HL-60 (cell line): ENCODE measurements around the gene NMNAT3.

Source experiments
- DNase-seq, 2 experiments: peaks; one replicate each; pipeline ENCODE4 v3.0.0-alpha.2; 2010 to 2020; ENCODE audit warnings: low read depth in 1 of 2, low spot score in 1 of 2
- H3K27ac ChIP-seq: fragments of 250-450 bp; sonication (Bioruptor Pico); replicated peaks from 2 replicates; pipeline ENCODE4 v1.5.1; 2020; ENCODE audit warnings: mild to moderate bottlenecking, moderate library complexity
- H3K27me3 ChIP-seq: fragments of 250-450 bp; sonication (Bioruptor Pico); 2 replicates; pipeline ENCODE4 v1.5.1; 2021; ENCODE audit warnings: mild to moderate bottlenecking, moderate library complexity; ENCODE audit not compliant: insufficient read depth, poor library complexity, severe bottlenecking
- H3K4me3 ChIP-seq: replicated peaks from 2 replicates; pipeline ENCODE4 v1.5.1; 2011; ENCODE audit warnings: mild to moderate bottlenecking, control low read depth, low read length; ENCODE audit not compliant: insufficient read depth
- GABPA ChIP-seq: IDR thresholded peaks from 2 replicates; pipeline ENCODE4 v1.6.1; 2012; ENCODE audit warnings: low read depth
- POLR2AphosphoS5 ChIP-seq: IDR thresholded peaks from 2 replicates; pipeline ENCODE4 v1.6.1; 2012; ENCODE audit warnings: low read depth
- SPI1 ChIP-seq: IDR thresholded peaks from 2 replicates; pipeline ENCODE4 v1.6.1; 2012; ENCODE audit warnings: low read depth, mild to moderate bottlenecking, borderline replicate concordance
- TF ChIP-seq, protein P1 (sequence below): IDR thresholded peaks from one replicate; pipeline ENCODE4 v1.5.1; 2011; ENCODE audit warnings: low read length, control low read depth, inconsistent platforms; ENCODE audit not compliant: insufficient read depth
- TF ChIP-seq, protein P2 (sequence below): IDR thresholded peaks from 2 replicates; pipeline ENCODE4 v1.6.1; 2012; ENCODE audit warnings: low read depth; ENCODE audit not compliant: insufficient replicate concordance

The NMNAT3 gene

DNA sequence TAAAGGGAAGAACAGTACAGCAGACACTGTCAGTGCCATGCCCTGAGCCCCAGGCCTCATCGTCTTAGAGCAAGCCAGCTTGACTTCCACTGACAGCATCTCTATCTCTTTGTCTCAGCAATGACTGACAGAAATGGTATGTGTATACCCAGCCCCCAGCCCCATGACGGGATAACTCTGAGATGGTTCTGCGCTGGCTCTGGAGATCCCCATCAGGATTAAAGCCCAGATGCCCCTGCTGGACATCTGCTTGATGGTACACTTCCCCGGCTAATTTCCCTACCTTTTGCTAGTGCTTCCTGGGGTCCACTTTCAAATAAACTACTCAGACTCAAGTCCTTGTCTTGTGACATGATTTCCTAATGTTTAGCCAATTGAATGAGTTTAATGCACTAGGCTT lies 7.6 kb downstream of the NMNAT3 start:
- H3K4me3 ChIP-seq = no peak overlapping the region
- no peaks in the 10 kb centered on the region for H3K27me3 ChIP-seq
- no peak overlapping the region for H3K27ac ChIP-seq
- TF ChIP-seq POLR2AphosphoS5 = no peak
- TF ChIP-seq, protein P1, sequence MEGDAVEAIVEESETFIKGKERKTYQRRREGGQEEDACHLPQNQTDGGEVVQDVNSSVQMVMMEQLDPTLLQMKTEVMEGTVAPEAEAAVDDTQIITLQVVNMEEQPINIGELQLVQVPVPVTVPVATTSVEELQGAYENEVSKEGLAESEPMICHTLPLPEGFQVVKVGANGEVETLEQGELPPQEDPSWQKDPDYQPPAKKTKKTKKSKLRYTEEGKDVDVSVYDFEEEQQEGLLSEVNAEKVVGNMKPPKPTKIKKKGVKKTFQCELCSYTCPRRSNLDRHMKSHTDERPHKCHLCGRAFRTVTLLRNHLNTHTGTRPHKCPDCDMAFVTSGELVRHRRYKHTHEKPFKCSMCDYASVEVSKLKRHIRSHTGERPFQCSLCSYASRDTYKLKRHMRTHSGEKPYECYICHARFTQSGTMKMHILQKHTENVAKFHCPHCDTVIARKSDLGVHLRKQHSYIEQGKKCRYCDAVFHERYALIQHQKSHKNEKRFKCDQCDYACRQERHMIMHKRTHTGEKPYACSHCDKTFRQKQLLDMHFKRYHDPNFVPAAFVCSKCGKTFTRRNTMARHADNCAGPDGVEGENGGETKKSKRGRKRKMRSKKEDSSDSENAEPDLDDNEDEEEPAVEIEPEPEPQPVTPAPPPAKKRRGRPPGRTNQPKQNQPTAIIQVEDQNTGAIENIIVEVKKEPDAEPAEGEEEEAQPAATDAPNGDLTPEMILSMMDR = no peak
- no peak for DNase-seq

DNA sequence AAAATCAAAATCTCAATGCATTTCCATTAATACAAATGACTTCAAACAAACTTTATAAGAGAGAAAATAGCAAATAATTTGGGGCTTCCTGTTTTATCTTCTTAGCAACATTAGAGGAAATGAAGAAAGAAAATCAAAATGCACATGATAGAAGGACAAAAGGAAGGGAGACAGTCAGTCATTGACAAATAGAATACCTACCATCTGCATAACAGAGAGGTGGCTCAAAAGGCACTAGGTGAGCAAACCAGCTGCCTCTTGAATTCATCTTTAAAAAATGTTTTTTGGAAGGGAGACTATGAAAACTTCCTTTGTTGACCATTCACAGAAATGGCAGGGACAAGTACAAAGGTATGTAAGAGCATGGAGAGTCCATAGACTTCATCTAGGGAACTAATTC lies 9.4 kb downstream of the NMNAT3 start:
- Histone ChIP-seq H3K4me3 (no peak overlapping the region), H3K27me3 (no peaks in the 10 kb centered on the region), H3K27ac (no peak overlapping the region)
- DNase-seq = no peak
- TF ChIP-seq, protein P1 = no peak
- TF ChIP-seq POLR2AphosphoS5 (no peak), GABPA (no peak), SPI1 (no peak)
- TF ChIP-seq, protein P2, sequence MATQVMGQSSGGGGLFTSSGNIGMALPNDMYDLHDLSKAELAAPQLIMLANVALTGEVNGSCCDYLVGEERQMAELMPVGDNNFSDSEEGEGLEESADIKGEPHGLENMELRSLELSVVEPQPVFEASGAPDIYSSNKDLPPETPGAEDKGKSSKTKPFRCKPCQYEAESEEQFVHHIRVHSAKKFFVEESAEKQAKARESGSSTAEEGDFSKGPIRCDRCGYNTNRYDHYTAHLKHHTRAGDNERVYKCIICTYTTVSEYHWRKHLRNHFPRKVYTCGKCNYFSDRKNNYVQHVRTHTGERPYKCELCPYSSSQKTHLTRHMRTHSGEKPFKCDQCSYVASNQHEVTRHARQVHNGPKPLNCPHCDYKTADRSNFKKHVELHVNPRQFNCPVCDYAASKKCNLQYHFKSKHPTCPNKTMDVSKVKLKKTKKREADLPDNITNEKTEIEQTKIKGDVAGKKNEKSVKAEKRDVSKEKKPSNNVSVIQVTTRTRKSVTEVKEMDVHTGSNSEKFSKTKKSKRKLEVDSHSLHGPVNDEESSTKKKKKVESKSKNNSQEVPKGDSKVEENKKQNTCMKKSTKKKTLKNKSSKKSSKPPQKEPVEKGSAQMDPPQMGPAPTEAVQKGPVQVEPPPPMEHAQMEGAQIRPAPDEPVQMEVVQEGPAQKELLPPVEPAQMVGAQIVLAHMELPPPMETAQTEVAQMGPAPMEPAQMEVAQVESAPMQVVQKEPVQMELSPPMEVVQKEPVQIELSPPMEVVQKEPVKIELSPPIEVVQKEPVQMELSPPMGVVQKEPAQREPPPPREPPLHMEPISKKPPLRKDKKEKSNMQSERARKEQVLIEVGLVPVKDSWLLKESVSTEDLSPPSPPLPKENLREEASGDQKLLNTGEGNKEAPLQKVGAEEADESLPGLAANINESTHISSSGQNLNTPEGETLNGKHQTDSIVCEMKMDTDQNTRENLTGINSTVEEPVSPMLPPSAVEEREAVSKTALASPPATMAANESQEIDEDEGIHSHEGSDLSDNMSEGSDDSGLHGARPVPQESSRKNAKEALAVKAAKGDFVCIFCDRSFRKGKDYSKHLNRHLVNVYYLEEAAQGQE = no peak

DNA sequence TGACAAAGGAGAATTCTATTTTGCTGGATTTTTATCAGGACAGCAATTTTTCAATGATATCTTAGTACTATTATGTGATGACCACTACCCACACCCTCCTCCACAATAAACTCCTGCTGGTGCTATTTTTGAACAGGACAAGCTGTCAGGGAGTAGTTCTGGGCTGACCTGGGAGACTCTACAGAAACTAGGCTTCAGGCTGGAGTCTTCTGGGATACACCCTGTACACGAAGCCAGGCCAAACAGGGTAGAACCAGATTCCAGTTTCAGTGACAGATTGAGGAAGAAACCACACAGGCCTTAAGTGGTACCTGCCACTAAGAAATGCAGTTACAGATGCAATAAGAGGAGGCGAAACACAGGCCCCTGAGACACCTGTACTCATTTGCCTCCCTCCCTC lies 12.8 kb downstream of the NMNAT3 start:
- Histone ChIP-seq H3K4me3 (no peak overlapping the region), H3K27me3 (no peaks in the 10 kb centered on the region), H3K27ac (no peak overlapping the region)
- TF ChIP-seq, protein P1 = no peak
- TF ChIP-seq GABPA (no peak), POLR2AphosphoS5 (no peak), SPI1 (no peak)
- TF ChIP-seq, protein P2 = no peak
- DNase-seq = no peak

DNA sequence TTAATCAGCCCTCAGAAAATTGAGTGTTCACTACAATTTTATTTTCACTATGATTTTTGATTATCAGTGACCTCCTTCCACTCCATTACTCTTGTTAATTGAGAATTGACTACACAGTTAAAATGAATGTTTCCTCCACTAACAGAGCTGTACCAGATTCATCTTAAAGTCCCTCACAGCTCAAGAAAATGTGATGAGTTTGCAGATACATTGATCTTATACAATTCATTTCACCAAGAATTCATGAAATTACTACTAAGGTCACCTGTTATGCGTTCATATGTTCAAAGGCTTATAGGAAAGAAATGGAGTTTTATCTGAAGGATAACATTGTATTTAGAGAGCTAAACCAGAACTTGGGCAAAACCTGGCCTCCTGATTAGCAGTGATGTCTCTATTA lies 17.5 kb downstream of the NMNAT3 start:
- H3K4me3 ChIP-seq = no peak overlapping the region
- TF ChIP-seq GABPA = no peak
- no peak for TF ChIP-seq SPI1
- TF ChIP-seq, protein P1 = no peak
- no peak for TF ChIP-seq POLR2AphosphoS5
- TF ChIP-seq, protein P2 = no peak
- no peak overlapping the region for H3K27ac ChIP-seq
- DNase-seq = no peak
- no peaks in the 10 kb centered on the region for H3K27me3 ChIP-seq
